ENCODE results near the gene PALM. TPM values are rescaled to one million over a fixed set of nuclear protein-coding genes. Genes with fewer than 3 reads are reported as not detected.
"Not testable (repeated sequence)": the region's sequence is repeated elsewhere in the genome, so short reads cannot be mapped to it uniquely, and the experiment has no call there.

PALM gene
- total RNA-seq, 1 experiment from 2014 or later, result 43.7 TPM

DNA sequence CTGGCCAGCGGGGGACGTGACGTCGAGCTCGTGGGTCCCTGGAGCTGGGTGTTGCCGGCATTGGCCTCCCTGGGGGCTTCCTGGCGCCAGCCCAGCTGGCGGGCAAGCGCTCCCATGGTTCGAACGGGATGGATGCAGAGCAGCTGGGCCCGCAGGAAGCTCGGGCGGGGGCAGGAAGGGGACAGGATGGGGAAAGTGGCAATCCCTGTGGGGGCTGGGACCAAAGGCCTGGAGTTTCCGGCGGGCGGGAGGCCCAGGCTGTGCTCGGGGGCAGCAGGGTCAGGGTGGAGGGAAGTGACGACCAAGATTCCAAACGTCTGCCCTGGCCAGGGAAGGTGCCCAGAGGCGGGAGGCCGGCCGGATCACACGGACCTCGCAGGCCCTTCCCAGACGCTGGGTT is 19.3 kb downstream of the PALM start:
- intact Hi-C loops (cut with micrococcal nuclease), result no loop called here
- no peaks in the 10 kb centered on the region for H3K9me3 ChIP-seq (ENCODE audit: control insufficient read depth in 1 of 2, insufficient read depth in 1 of 2, low read depth in 1 of 2, low read length in 2 of 2)
- ATAC-seq (no peak), DNase-seq (ENCODE audit: low read depth, low spot score) (no peak)
- H2AFZ ChIP-seq (ENCODE audit: low read depth, low read length, poor library complexity, severe bottlenecking), result no peak overlapping the region
- H3K27me3 ChIP-seq (ENCODE audit: insufficient read depth, low read length), result no peaks in the 10 kb centered on the region
- H4K20me1 ChIP-seq (ENCODE audit: insufficient read depth), result no peaks in the 10 kb centered on the region
- ChIA-PET RAD21 (ENCODE audit: low non-redundant PET in 1 of 2, low total read pairs in 2 of 2, uncharacterized antibody in 2 of 2, unreplicated experiment in 2 of 2) (no interaction called here), CTCF (interaction anchor here (0.6 kb wide), 1 partner anchor 25 kb away, joined by 3 read pairs; no protein-coding TSS in a partner anchor), POLR2A (no interaction called here)
- no peak overlapping the region for H3K4me2 ChIP-seq (ENCODE audit: low read length)
- BruUV-seq (replicated peaks), result no TSS peak
- peaks cover 1 to 4% of the 10 kb centered on the region in 2 experiments; a peak in 2 of 4 replicates for H3K4me1 ChIP-seq (ENCODE audit: control insufficient read depth in 1 of 2, insufficient read depth in 2 of 2, low read length in 2 of 2)
- no peak overlapping the region for H3K9ac ChIP-seq (ENCODE audit: low read length)
- no peak overlapping the region for H3K4me3 ChIP-seq (replicated peaks in 1 of 2; ENCODE audit: low read depth in 1 of 2, low read length in 2 of 2)
- no peak for TF ChIP-seq TCF7L2 (IDR thresholded peaks at IDR 0.05; ENCODE audit: borderline replicate concordance, extremely low read depth, insufficient read depth, insufficient read length)
- H3K9me2 ChIP-seq (ENCODE audit: insufficient read depth), result no peaks in the 10 kb centered on the region
- no peaks in the 10 kb centered on the region; a peak in 1 of 4 replicates for H3K36me3 ChIP-seq (ENCODE audit: control insufficient read depth in 1 of 2, insufficient read depth in 2 of 2, low read length in 2 of 2)
- no peak overlapping the region for H3K27ac ChIP-seq (ENCODE audit: low read depth, low read length)
- H3K79me2 ChIP-seq (ENCODE audit: insufficient read depth, low read length), result no peaks in the 10 kb centered on the region

- CTCF ChIA-PET; H3K9me2 ChIP-seq (ENCODE audit: insufficient read depth); H3K4me2 ChIP-seq (ENCODE audit: low read length); H3K36me3 ChIP-seq (ENCODE audit: control insufficient read depth in 1 of 2, insufficient read depth in 2 of 2, low read length in 2 of 2); intact Hi-C loops (cut with micrococcal nuclease); BruUV-seq (replicated peaks); DNase-seq (ENCODE audit: low read depth, low spot score); H4K20me1 ChIP-seq (ENCODE audit: insufficient read depth); H3K4me3 ChIP-seq (replicated peaks in 1 of 2; ENCODE audit: low read depth in 1 of 2, low read length in 2 of 2); POLR2A ChIA-PET; H2AFZ ChIP-seq (ENCODE audit: low read depth, low read length, poor library complexity, severe bottlenecking); RAD21 ChIA-PET (ENCODE audit: low non-redundant PET in 1 of 2, low total read pairs in 2 of 2, uncharacterized antibody in 2 of 2, unreplicated experiment in 2 of 2); H3K27me3 ChIP-seq (ENCODE audit: insufficient read depth, low read length); ATAC-seq; H3K9me3 ChIP-seq (ENCODE audit: control insufficient read depth in 1 of 2, insufficient read depth in 1 of 2, low read depth in 1 of 2, low read length in 2 of 2); H3K9ac ChIP-seq (ENCODE audit: low read length); H3K4me1 ChIP-seq (ENCODE audit: control insufficient read depth in 1 of 2, insufficient read depth in 2 of 2, low read length in 2 of 2); H3K27ac ChIP-seq (ENCODE audit: low read depth, low read length); H3K79me2 ChIP-seq (ENCODE audit: insufficient read depth, low read length): not testable (repeated sequence)
These were observed 20.8 kb downstream of the PALM start for GRCh38 chr19:729564-729963.
